Neural cell (in vitro differentiated cells): ENCODE measurements around the gene SH3RF3. TPM values are rescaled to one million over a fixed set of nuclear protein-coding genes. Genes with fewer than 3 reads are reported as not detected.

Source experiments
- H2AFZ ChIP-seq: fragments of 200-600, 300-800 bp; sonication (generic), shearing (Covaris generic); 2 replicates; pipeline ENCODE4 v1.6.0; 2014; ENCODE audit warnings: low read depth, mild to moderate bottlenecking, antibody characterized with exemption, low read length, moderate library complexity
- H3F3A ChIP-seq: fragments of 200-600 bp; shearing (Covaris generic); 2 replicates; pipeline ENCODE4 v1.6.1; 2016; ENCODE audit warnings: mild to moderate bottlenecking, moderate library complexity, mixed read lengths, antibody characterized with exemption, low read length; ENCODE audit not compliant: insufficient read depth, poor library complexity, severe bottlenecking
- H3K27ac ChIP-seq: fragments of 200-600, 300-800 bp; sonication (generic), shearing (Covaris generic); 2 replicates; pipeline ENCODE4 v1.5.1; 2014; ENCODE audit warnings: mild to moderate bottlenecking, low read length, moderate library complexity
- H3K27me3 ChIP-seq: fragments of 300-800, 200-600 bp; sonication (generic), shearing (Covaris generic); 2 replicates; pipeline ENCODE4 v1.6.0; 2014; ENCODE audit warnings: mild to moderate bottlenecking, low read depth, low read length, moderate library complexity; ENCODE audit not compliant: insufficient read depth
- H3K36me3 ChIP-seq: fragments of 300-800, 200-600 bp; sonication (generic), shearing (Covaris generic); 2 replicates; pipeline ENCODE4 v1.5.1; 2014; ENCODE audit warnings: mild to moderate bottlenecking, antibody characterized with exemption, low read length, moderate library complexity; ENCODE audit not compliant: insufficient read depth
- H3K4me2 ChIP-seq: fragments of 300-800, 200-600 bp; sonication (generic), shearing (Covaris generic); 2 replicates; pipeline ENCODE4 v1.6.0; 2014; ENCODE audit warnings: mild to moderate bottlenecking, low read length
- H3K4me3 ChIP-seq: fragments of 300-800, 200-600 bp; sonication (generic), shearing (Covaris generic); 2 replicates; pipeline ENCODE4 v1.5.1; 2014; ENCODE audit warnings: mild to moderate bottlenecking, low read length, moderate library complexity
- H3K79me2 ChIP-seq: fragments of 200-600 bp; shearing (Covaris generic); replicated peaks from 2 replicates; pipeline ENCODE4 v1.6.0; 2014; ENCODE audit warnings: mild to moderate bottlenecking, low read length, moderate library complexity; ENCODE audit not compliant: insufficient read depth
- H3K9ac ChIP-seq: fragments of 300-800, 200-600 bp; sonication (generic), shearing (Covaris generic); 2 replicates; pipeline ENCODE4 v1.6.1; 2016; ENCODE audit warnings: mild to moderate bottlenecking, low read length, mixed read lengths
- H3K9me2 ChIP-seq: fragments of 200-600 bp; shearing (Covaris generic); 2 replicates; pipeline ENCODE4 v1.6.1; 2016; ENCODE audit warnings: mild to moderate bottlenecking, low read length, mixed read lengths; ENCODE audit not compliant: insufficient read depth
- H3K9me3 ChIP-seq: fragments of 200-600, 300-800 bp; sonication (generic), shearing (Covaris generic); 2 replicates; pipeline ENCODE4 v1.6.1; 2016; ENCODE audit warnings: mild to moderate bottlenecking, mixed run types, low read length, moderate library complexity, mixed read lengths
- H4K20me1 ChIP-seq: fragments of 200-600 bp; shearing (Covaris generic); 2 replicates; pipeline ENCODE4 v1.6.1; 2016; ENCODE audit warnings: mild to moderate bottlenecking, mixed run types; ENCODE audit not compliant: insufficient read depth
- CTCF ChIP-seq: fragments of 450-650 bp; IDR thresholded peaks from 2 replicates; pipeline ENCODE4 v1.5.1; 2014; ENCODE audit warnings: antibody characterized with exemption, mild to moderate bottlenecking, moderate library complexity; ENCODE audit not compliant: poor library complexity, severe bottlenecking
- EP300 ChIP-seq: fragments of 450-650 bp; conservative IDR thresholded peaks from 2 replicates; pipeline ENCODE4 v1.6.1; 2014; ENCODE audit warnings: antibody characterized with exemption, mild to moderate bottlenecking, moderate library complexity; ENCODE audit not compliant: poor library complexity, severe bottlenecking
- EZH2 ChIP-seq: fragments of 200-600, 300-800 bp; shearing (Covaris generic), sonication (generic); IDR thresholded peaks from 2 replicates; pipeline ENCODE4 v1.6.1; 2014; ENCODE audit warnings: antibody characterized with exemption, low read length, borderline replicate concordance, mild to moderate bottlenecking; ENCODE audit not compliant: insufficient read depth, poor library complexity, severe bottlenecking
- MXI1 ChIP-seq: fragments of 450-650 bp; conservative IDR thresholded peaks from 2 replicates; pipeline ENCODE4 v1.6.1; 2014; ENCODE audit warnings: antibody characterized with exemption, mild to moderate bottlenecking; ENCODE audit not compliant: poor library complexity, severe bottlenecking
- POLR2AphosphoS5 ChIP-seq: IDR thresholded peaks from 2 replicates; pipeline ENCODE4 v1.6.1; 2012
- RAD21 ChIP-seq: fragments of 450-650 bp; conservative IDR thresholded peaks from 2 replicates; pipeline ENCODE4 v1.6.1; 2014; ENCODE audit warnings: antibody characterized with exemption, mild to moderate bottlenecking, moderate library complexity
- REST ChIP-seq: IDR thresholded peaks from 2 replicates; pipeline ENCODE4 v1.6.1; 2012; ENCODE audit warnings: borderline replicate concordance
- SMC3 ChIP-seq: fragments of 450-650 bp; conservative IDR thresholded peaks from 2 replicates; pipeline ENCODE4 v1.6.1; 2014; ENCODE audit warnings: antibody characterized with exemption, mild to moderate bottlenecking, moderate library complexity; ENCODE audit not compliant: poor library complexity
- TAF1 ChIP-seq: IDR thresholded peaks from 2 replicates; pipeline ENCODE4 v1.6.1; 2012; ENCODE audit warnings: low read depth
- polyA plus RNA-seq: library from polyadenylated mRNA; depleted of rRNA; stranded (reverse); fragments of >200 nt; gene quantifications from 2 replicates; pipeline ENCODE4 v1.2.3, GENCODE V29; 2014

Gene SH3RF3
- polyA plus RNA-seq, 1 donor from 2014 or later = 0.53 TPM

DNA sequence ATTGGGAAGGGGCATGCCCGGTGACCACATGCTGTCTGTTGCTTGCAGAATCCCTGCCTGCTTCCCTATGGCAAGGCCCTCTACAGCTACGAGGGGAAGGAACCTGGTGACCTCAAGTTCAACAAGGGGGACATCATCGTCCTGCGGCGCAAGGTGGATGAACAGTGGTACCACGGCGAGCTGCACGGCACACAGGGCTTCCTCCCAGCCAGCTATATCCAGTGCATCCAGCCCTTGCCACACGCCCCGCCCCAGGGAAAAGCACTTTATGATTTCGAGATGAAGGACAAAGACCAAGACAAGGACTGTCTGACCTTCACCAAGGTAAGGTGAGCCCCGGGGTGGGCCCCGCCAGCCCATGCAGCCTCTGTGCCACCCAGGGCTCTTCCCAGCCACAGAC, 218.6 kb downstream of the SH3RF3 start:
- Histone ChIP-seq H3K79me2 (no peaks in the 10 kb centered on the region), H3K9ac (no peak overlapping the region), H3K27ac (no peak overlapping the region), H3F3A (no peaks in the 10 kb centered on the region), H3K9me3 (no peaks in the 10 kb centered on the region), H3K4me2 (no peak overlapping the region), H2AFZ (no peak overlapping the region), H3K27me3 (no peaks in the 10 kb centered on the region), H3K36me3 (no peaks in the 10 kb centered on the region), H3K4me3 (no peak overlapping the region), H3K9me2 (no peaks in the 10 kb centered on the region), H4K20me1 (no peaks in the 10 kb centered on the region)
- TF ChIP-seq CTCF = no peak
- no peak for TF ChIP-seq REST
- no peak for TF ChIP-seq EZH2
- no peak for TF ChIP-seq TAF1
- TF ChIP-seq POLR2AphosphoS5 = no peak
- TF ChIP-seq SMC3 = no peak
- no peak for TF ChIP-seq EP300
- TF ChIP-seq MXI1 = no peak
- TF ChIP-seq RAD21 = no peak

DNA sequence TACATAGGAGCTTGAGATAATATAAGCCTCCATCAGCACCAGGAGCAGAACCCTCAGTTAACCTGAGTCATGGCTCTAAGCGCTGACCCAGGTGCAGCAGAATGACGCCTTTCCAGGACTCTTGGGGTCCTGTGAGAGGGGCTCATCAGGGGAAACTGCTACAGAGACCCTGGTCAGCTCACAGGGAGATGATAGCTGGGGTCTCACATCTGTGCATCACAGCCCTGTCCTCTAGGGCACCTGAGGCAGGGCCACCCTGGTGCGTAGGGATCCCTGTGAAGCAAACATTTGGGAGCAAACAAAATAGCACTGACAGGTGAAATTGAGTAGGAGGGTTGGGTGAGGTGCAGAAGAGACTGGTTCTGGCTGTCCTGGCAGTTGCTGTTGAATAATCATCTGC, 219.2 kb downstream of the SH3RF3 start:
- no peak for TF ChIP-seq EZH2
- TF ChIP-seq CTCF = no peak
- TF ChIP-seq RAD21 = no peak
- no peak for TF ChIP-seq REST
- no peak for TF ChIP-seq TAF1
- no peak for TF ChIP-seq MXI1
- no peak for TF ChIP-seq SMC3
- TF ChIP-seq POLR2AphosphoS5 = no peak
- peak overlapping the region; percentile 31 for H3K27ac ChIP-seq

More for the DNA sequence above, 219.2 kb downstream of the SH3RF3 start:
- Histone ChIP-seq H3K27me3 (no peaks in the 10 kb centered on the region), H3K4me2 (no peak overlapping the region), H3K9ac (no peak overlapping the region), H3K36me3 (no peaks in the 10 kb centered on the region), H3K9me2 (no peaks in the 10 kb centered on the region), H3K79me2 (no peaks in the 10 kb centered on the region), H3F3A (no peaks in the 10 kb centered on the region), H3K4me3 (no peak overlapping the region), H2AFZ (no peak overlapping the region), H4K20me1 (no peaks in the 10 kb centered on the region), H3K9me3 (no peaks in the 10 kb centered on the region)
